MCF 10A (cell line): ENCODE measurements around the gene LAPTM5. TPM values are rescaled to one million over a fixed set of nuclear protein-coding genes. Genes with fewer than 3 reads are reported as not detected.

Source experiments
- BruUV-seq: library from RNA; stranded (reverse); fragments of 400-500 nt; replicated peaks from 2 replicates; lab custom pipeline; 2021; lab: Mats Ljungman, UMichigan
- CTCF ChIA-PET: fragments of 300-600 bp; sonication (Branson Sonifier 250); formaldehyde crosslinking; extraction: SDS; loops from one replicate; lab custom pipeline; 2021; ENCODE audit warnings: antibody characterized with exemption, inconsistent platforms; lab: Yijun Ruan, JAX
- POLR2A ChIA-PET: fragments of 300-600, 350-650 bp; sonication (Branson Sonifier 250); formaldehyde crosslinking; extraction: SDS; loops from one replicate; lab custom pipeline; 2020; ENCODE audit warnings: antibody characterized with exemption, inconsistent platforms; lab: Yijun Ruan, JAX
- DNase-seq: peaks from one replicate; pipeline ENCODE4 v3.0.0-alpha.2; 2018; ENCODE audit not compliant: unreplicated experiment
- H3K27ac Mint-ChIP-seq: one replicate; pipeline ENCODE4 v1.8.0; 2022; ENCODE audit warnings: mild to moderate bottlenecking, low read depth, mixed read lengths; ENCODE audit not compliant: unreplicated experiment
- H3K27me3 Mint-ChIP-seq: one replicate; pipeline ENCODE4 v1.8.0; 2022; ENCODE audit warnings: mixed read lengths; ENCODE audit not compliant: insufficient read depth, unreplicated experiment
- H3K36me3 Mint-ChIP-seq: one replicate; pipeline ENCODE4 v1.8.0; 2022; ENCODE audit warnings: mild to moderate bottlenecking, moderate library complexity, mixed read lengths; ENCODE audit not compliant: insufficient read depth, unreplicated experiment
- H3K4me1 Mint-ChIP-seq: one replicate; pipeline ENCODE4 v1.8.0; 2022; ENCODE audit warnings: mixed read lengths; ENCODE audit not compliant: insufficient read depth, unreplicated experiment
- H3K4me3 Mint-ChIP-seq: one replicate; pipeline ENCODE4 v1.8.0; 2022; ENCODE audit warnings: mild to moderate bottlenecking, moderate library complexity, mixed read lengths; ENCODE audit not compliant: unreplicated experiment
- H3K9me3 Mint-ChIP-seq: one replicate; pipeline ENCODE4 v1.8.0; 2022; ENCODE audit warnings: mixed read lengths; ENCODE audit not compliant: unreplicated experiment
- CTCF ChIP-seq: fragments of 200-600 bp; IDR thresholded peaks from one replicate; pipeline ENCODE4 v1.8.0; 2022; ENCODE audit warnings: antibody characterized with exemption, mild to moderate bottlenecking; ENCODE audit not compliant: unreplicated experiment
- intact Hi-C: fragments of 100-400 bp; cut with micrococcal nuclease; formaldehyde crosslinking; loops from 2 replicates; pipeline ENCODE4 v1.14.1; 2022
- total RNA-seq: library from RNA; stranded (reverse); gene quantifications from 2 replicates; pipeline ENCODE4 v1.2.3, GENCODE V29; 2022

Gene LAPTM5
- total RNA-seq, 1 experiment from 2014 or later: 15.9 TPM

- intact Hi-C loops: no loop called here
- no peak overlapping the region for H3K4me3 Mint-ChIP-seq
- CTCF ChIA-PET: interaction anchor here (0.5 to 12.8 kb wide), 6 partner anchors 8 to 1753 kb away, joined by 3 to 198 read pairs (median 4); no protein-coding TSS in a partner anchor
- BruUV-seq: no TSS peak
- POLR2A ChIA-PET: interaction anchor here (0.7 to 1.0 kb wide), 2 partner anchors 23 to 58 kb away, joined by 3 read pairs; no protein-coding TSS in a partner anchor
- H3K36me3 Mint-ChIP-seq: peaks cover 26% of the 10 kb centered on the region
- TF ChIP-seq CTCF: no peak
- H3K27me3 Mint-ChIP-seq: no peaks in the 10 kb centered on the region
- DNase-seq: no peak
- no peaks in the 10 kb centered on the region for H3K9me3 Mint-ChIP-seq
- H3K4me1 Mint-ChIP-seq: peaks cover 5% of the 10 kb centered on the region
- no peak overlapping the region for H3K27ac Mint-ChIP-seq
Measured at GRCh38 chr1:30721812-30722537, 35.6 kb downstream of the LAPTM5 start.

GRCh38 chr1:30721341-30721793 is 36.2 kb downstream of the LAPTM5 start:
- H3K27ac Mint-ChIP-seq: no peak overlapping the region
- CTCF ChIA-PET: interaction anchor here (1.1 to 12.8 kb wide), 5 partner anchors 8 to 190 kb away, joined by 4 to 198 read pairs (median 33); no protein-coding TSS in a partner anchor
- no TSS peak for BruUV-seq

GRCh38 chr1:30720271-30721223 is 37.0 kb downstream of the LAPTM5 start:
- no peaks in the 10 kb centered on the region for H3K9me3 Mint-ChIP-seq
- H3K36me3 Mint-ChIP-seq: peaks cover 24% of the 10 kb centered on the region
- H3K4me1 Mint-ChIP-seq: peaks cover 5% of the 10 kb centered on the region
- H3K4me3 Mint-ChIP-seq: no peak overlapping the region
- H3K27ac Mint-ChIP-seq: no peak overlapping the region
- DNase-seq: no peak
- intact Hi-C loops: no loop called here
- ChIA-PET POLR2A (interaction anchor here (0.5 to 2.9 kb wide), 9 partner anchors 7 to 193 kb away, joined by 3 to 41 read pairs (median 7); partner anchors contain the start of gene SDC3), CTCF (interaction anchor here (0.6 to 12.8 kb wide), 16 partner anchors 9 to 208 kb away, joined by 3 to 198 read pairs (median 8); partner anchors contain the start of gene LAPTM5)
- no TSS peak for BruUV-seq
- TF ChIP-seq CTCF: no peak
- H3K27me3 Mint-ChIP-seq: no peaks in the 10 kb centered on the region

More at GRCh38 chr1:30721341-30721793, 36.2 kb downstream of the LAPTM5 start:
- Mint-ChIP-seq H3K4me1 (peaks cover 5% of the 10 kb centered on the region), H3K27me3 (no peaks in the 10 kb centered on the region), H3K4me3 (no peak overlapping the region), H3K9me3 (no peaks in the 10 kb centered on the region), H3K36me3 (peaks cover 25% of the 10 kb centered on the region)
- TF ChIP-seq CTCF: no peak
- no peak for DNase-seq
- POLR2A ChIA-PET: interaction anchor here (0.5 to 1.8 kb wide), 3 partner anchors 23 to 61 kb away, joined by 3 to 11 read pairs (median 3); no protein-coding TSS in a partner anchor
- intact Hi-C loops: no loop called here
